Tibial nerve (tissue), 4 donors: ENCODE data around the gene INSYN1.

Experiments
- CTCF ChIP-seq, 5 experiments: fragments of 200-600 bp in 3 of 5; fragments of 450-650 bp in 2 of 5; sonication (generic) in 3 of 5; IDR thresholded peaks; one replicate each; pipeline ENCODE4 v1.5.1; 2016 to 2019; ENCODE audit warnings: antibody characterized with exemption in 5 of 5, mild to moderate bottlenecking in 3 of 5, moderate library complexity in 2 of 5
- EP300 ChIP-seq, 2 donors: sonication (generic); formaldehyde crosslinking; IDR thresholded peaks; one replicate each; pipeline ENCODE4 v1.6.1; 2017; ENCODE audit warnings: antibody characterized with exemption in 2 of 2, mild to moderate bottlenecking in 1 of 2
- POLR2A ChIP-seq, 2 donors: fragments of 450-650 bp; IDR thresholded peaks; one replicate each; pipeline ENCODE4 v1.6.1; 2017; ENCODE audit warnings: antibody characterized with exemption in 2 of 2, mild to moderate bottlenecking in 2 of 2, moderate library complexity in 2 of 2

- TF ChIP-seq CTCF (IDR thresholded peaks at IDR 0.05) = no peak
- TF ChIP-seq POLR2A (IDR thresholded peaks at IDR 0.05) = no peak
- TF ChIP-seq EP300 (IDR thresholded peaks at IDR 0.05) = no peak
Observed at GRCh38 chr15:73755946-73756345, 2.8 kb upstream of the INSYN1 start.
